Measurements from ENCODE around the gene TUT7.

GRCh38 chr9:86280580-86280979 is 73.6 kb downstream of the TUT7 start:
- TF ChIP-seq, protein P1, sequence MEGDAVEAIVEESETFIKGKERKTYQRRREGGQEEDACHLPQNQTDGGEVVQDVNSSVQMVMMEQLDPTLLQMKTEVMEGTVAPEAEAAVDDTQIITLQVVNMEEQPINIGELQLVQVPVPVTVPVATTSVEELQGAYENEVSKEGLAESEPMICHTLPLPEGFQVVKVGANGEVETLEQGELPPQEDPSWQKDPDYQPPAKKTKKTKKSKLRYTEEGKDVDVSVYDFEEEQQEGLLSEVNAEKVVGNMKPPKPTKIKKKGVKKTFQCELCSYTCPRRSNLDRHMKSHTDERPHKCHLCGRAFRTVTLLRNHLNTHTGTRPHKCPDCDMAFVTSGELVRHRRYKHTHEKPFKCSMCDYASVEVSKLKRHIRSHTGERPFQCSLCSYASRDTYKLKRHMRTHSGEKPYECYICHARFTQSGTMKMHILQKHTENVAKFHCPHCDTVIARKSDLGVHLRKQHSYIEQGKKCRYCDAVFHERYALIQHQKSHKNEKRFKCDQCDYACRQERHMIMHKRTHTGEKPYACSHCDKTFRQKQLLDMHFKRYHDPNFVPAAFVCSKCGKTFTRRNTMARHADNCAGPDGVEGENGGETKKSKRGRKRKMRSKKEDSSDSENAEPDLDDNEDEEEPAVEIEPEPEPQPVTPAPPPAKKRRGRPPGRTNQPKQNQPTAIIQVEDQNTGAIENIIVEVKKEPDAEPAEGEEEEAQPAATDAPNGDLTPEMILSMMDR (IDR thresholded peaks at IDR 0.05), result no peak
- TF ChIP-seq POLR2A (IDR thresholded peaks at IDR 0.05), result no peak

Data from adrenal gland (tissue), 5 donors.